Measurements from ENCODE around the gene NUTF2.

NUTF2 gene

DNA sequence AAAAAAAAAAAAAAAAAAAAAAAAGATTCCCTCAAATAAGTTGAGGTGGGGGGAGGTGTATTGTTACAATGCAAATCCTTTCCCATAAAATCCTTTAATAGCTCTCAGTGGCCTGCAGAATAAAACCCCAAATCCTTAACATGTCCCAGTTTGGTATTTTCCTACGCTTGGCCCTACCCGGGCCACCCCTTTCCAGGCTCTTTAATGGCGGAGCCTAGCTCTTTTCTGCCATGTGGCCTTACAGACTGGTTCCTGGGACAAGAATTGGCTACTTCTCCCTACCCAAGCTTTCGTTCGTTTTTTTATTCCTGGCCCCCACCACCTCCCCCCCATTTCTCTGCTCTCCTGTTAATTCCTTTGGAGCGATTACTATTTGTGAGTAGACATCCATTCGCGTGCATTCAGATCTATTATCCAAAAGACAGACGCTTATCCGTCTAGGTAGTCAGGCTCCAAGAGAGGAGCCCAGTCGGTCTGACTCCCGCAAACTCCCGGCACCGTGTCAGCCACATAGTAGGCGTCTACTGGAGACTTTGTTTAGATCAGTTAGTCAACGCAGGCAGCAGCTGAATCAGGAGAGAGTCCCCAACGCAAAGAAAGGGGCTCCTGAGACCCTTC, 5.4 kb upstream of the NUTF2 start:
- peaks cover 32% of the 10 kb centered on the region for H3K4me1 ChIP-seq (ENCODE audit: insufficient read depth, low read length)
- no peaks in the 10 kb centered on the region for H3K27me3 ChIP-seq (ENCODE audit: insufficient read depth, low read length)
- peak overlapping the region; percentile 90; the same call in 1 of the 2 replicates for H3K4me3 ChIP-seq (ENCODE audit: low read length)
- no peaks in the 10 kb centered on the region for H3K9me3 ChIP-seq (ENCODE audit: insufficient read depth, low read depth, low read length)
- peak overlapping the region; percentile 87; the same call in 1 of the 2 replicates for H3K9ac ChIP-seq (ENCODE audit: low read depth, low read length)
- no peaks in the 10 kb centered on the region for H3K36me3 ChIP-seq (ENCODE audit: insufficient read depth, low read depth, low read length)
- H3K27ac ChIP-seq (ENCODE audit: low read length): no peak overlapping the region

DNA sequence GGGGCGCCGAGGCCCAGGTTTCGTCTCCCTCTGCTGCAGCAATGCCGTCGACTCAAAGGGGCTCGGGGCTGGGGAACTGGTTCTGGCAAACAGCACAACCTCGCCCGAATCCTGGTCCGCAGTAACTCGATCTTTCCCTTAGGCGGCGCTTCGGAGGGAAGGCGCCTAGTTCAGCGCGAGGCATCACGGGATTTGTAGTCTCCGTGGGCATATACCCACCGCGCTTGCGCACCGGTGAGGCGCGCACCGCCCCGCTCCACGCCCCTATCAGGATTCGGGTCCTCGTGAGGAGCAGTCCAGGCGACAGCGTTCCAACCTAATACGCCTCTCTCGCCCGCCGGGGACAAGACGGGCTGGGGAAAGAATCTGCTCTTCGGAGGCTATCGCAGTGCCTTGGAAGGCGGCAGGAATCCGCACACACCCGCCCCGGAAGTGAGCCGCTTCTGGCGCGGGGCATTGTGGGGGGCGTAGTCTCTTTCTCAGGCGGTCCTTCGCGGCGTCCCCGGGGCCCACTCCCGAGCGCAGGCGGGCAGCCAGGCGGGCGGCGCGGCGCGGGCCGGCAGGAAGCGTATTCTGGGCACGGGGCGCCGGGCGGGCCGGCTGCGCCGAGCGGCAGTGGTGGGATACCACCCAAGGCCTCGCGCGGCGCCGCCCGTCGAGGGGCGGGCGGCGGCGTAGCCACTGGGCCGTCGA, 4.8 kb upstream of the NUTF2 start, which contains the start of gene THAP11:
THAP11 (plus strand) TSS at position 505 of the 693 bp plus-strand sequence. CDS start 235 bp downstream, outside the sequence.
- Histone ChIP-seq H3K9me3 (ENCODE audit: insufficient read depth, low read depth, low read length) (no peaks in the 10 kb centered on the region), H3K36me3 (ENCODE audit: insufficient read depth, low read depth, low read length) (no peaks in the 10 kb centered on the region), H3K4me3 (ENCODE audit: low read length) (peak within 1 kb of the TSS; percentile 90), H3K27ac (ENCODE audit: low read length) (peak within 1 kb of the TSS; percentile 73), H3K9ac (ENCODE audit: low read depth, low read length) (peak within 1 kb of the TSS; percentile 87), H3K4me1 (ENCODE audit: insufficient read depth, low read length) (peaks cover 32% of the 10 kb centered on the region), H3K27me3 (ENCODE audit: insufficient read depth, low read length) (no peaks in the 10 kb centered on the region)

DNA sequence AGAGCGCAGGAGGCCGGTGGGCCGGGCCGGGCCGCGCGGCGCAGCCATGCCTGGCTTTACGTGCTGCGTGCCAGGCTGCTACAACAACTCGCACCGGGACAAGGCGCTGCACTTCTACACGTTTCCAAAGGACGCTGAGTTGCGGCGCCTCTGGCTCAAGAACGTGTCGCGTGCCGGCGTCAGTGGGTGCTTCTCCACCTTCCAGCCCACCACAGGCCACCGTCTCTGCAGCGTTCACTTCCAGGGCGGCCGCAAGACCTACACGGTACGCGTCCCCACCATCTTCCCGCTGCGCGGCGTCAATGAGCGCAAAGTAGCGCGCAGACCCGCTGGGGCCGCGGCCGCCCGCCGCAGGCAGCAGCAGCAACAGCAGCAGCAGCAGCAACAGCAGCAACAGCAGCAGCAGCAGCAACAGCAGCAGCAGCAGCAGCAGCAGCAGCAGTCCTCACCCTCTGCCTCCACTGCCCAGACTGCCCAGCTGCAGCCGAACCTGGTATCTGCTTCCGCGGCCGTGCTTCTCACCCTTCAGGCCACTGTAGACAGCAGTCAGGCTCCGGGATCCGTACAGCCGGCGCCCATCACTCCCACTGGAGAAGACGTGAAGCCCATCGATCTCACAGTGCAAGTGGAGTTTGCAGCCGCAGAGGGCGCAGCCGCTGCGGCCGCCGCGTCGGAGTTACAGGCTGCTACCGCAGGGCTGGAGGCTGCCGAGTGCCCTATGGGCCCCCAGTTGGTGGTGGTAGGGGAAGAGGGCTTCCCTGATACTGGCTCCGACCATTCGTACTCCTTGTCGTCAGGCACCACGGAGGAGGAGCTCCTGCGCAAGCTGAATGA, 4.0 kb upstream of the NUTF2 start:
- Histone ChIP-seq H3K36me3 (ENCODE audit: insufficient read depth, low read depth, low read length) (no peaks in the 10 kb centered on the region), H3K4me1 (ENCODE audit: insufficient read depth, low read length) (peaks cover 33% of the 10 kb centered on the region), H3K9ac (ENCODE audit: low read depth, low read length) (peak overlapping the region; percentile 87; the same call in 1 of the 2 replicates), H3K4me3 (ENCODE audit: low read length) (peak overlapping the region; percentile 90), H3K9me3 (ENCODE audit: insufficient read depth, low read depth, low read length) (no peaks in the 10 kb centered on the region), H3K27me3 (ENCODE audit: insufficient read depth, low read length) (no peaks in the 10 kb centered on the region), H3K27ac (ENCODE audit: low read length) (no peak overlapping the region)

DNA sequence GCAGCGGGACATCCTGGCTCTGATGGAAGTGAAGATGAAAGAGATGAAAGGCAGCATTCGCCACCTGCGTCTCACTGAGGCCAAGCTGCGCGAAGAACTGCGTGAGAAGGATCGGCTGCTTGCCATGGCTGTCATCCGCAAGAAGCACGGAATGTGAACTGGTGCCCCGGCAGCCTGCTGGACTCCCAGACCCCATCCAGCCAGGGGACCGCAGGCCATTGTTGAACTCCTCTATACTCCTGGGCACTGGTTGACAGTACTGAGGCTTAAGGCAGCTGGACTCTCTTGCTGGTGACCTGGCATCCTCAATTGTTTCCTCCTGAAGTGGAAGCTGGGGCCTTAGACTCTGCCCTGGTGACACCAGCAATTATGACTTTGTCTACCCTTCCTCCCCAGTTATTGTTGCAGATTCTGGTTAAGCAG, 3.4 kb upstream of the NUTF2 start:
- H3K27me3 ChIP-seq (ENCODE audit: insufficient read depth, low read length): no peaks in the 10 kb centered on the region
- H3K27ac ChIP-seq (ENCODE audit: low read length): no peak overlapping the region
- H3K36me3 ChIP-seq (ENCODE audit: insufficient read depth, low read depth, low read length): no peaks in the 10 kb centered on the region
- peak overlapping the region; percentile 87; the same call in 1 of the 2 replicates for H3K9ac ChIP-seq (ENCODE audit: low read depth, low read length)
- peaks cover 38% of the 10 kb centered on the region for H3K4me1 ChIP-seq (ENCODE audit: insufficient read depth, low read length)
- H3K4me3 ChIP-seq (ENCODE audit: low read length): peak overlapping the region; percentile 90
- H3K9me3 ChIP-seq (ENCODE audit: insufficient read depth, low read depth, low read length): no peaks in the 10 kb centered on the region

DNA sequence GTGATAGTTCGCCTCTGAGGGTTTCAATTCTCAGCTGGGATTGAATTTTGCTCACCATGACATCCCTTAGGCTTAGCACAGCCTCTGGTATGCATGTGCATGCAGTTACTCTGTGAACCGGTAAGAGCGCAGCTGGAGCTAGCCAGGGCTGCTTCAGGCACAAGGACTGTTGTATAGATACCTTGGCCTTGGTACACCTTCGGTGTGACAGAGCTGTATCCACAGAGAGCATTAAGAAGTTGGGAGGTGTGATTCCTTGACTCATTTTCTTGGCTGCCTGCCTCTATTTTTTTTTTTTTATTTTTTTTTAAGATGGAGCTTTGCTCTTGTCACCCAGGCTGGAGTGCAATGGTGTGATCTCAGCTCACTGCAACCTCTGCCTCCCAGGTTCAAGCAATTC, 2.2 kb upstream of the NUTF2 start:
- Histone ChIP-seq H3K27me3 (ENCODE audit: insufficient read depth, low read length) (no peaks in the 10 kb centered on the region), H3K36me3 (ENCODE audit: insufficient read depth, low read depth, low read length) (peaks cover 6% of the 10 kb centered on the region), H3K27ac (ENCODE audit: low read length) (no peak overlapping the region), H3K9ac (ENCODE audit: low read depth, low read length) (no peak overlapping the region), H3K4me1 (ENCODE audit: insufficient read depth, low read length) (peaks cover 40% of the 10 kb centered on the region), H3K9me3 (ENCODE audit: insufficient read depth, low read depth, low read length) (no peaks in the 10 kb centered on the region), H3K4me3 (ENCODE audit: low read length) (peak overlapping the region; percentile 90)

DNA sequence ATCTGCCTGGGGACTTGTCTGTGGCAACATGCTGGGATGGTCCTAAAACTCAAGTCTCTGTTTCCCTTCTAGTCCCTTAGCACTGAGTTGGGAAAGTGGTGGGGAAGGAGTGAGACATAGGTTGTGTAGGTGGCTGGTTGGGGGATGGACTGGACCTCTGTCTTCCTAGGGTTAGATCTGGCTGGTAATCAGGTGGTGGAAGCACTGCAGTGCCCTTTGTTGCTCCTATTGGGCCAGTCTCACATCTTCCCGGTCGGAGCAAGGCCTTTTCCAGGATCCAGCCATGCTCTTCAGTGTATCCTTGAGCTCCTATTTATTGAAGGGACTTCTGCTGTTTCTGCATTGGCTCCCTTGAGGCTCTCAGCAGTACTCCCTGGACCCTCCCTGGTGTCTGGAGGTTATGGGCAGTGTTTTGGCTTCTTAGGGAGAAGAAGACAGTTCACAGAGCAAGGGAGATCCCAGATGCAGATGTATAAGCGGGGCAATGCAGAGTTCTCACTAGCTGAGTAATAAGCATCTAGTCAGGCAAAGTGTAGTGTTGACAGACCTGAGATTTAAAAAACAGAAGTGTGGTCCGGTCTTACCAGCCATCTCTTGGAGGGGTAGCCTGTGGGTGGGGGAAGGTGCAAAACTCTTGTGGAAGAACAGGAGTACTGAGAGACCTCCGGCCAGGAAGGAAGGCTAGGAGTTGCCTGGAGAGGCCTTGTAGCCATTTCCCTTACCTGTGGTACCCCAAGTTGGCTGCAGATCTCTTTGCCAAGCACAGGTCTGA, 1.3 kb upstream of the NUTF2 start:
- Histone ChIP-seq H3K27me3 (ENCODE audit: insufficient read depth, low read length) (no peaks in the 10 kb centered on the region), H3K9me3 (ENCODE audit: insufficient read depth, low read depth, low read length) (no peaks in the 10 kb centered on the region), H3K4me3 (ENCODE audit: low read length) (peak overlapping the region; percentile 97), H3K36me3 (ENCODE audit: insufficient read depth, low read depth, low read length) (peaks cover 8% of the 10 kb centered on the region), H3K27ac (ENCODE audit: low read length) (peak overlapping the region; percentile 96), H3K4me1 (ENCODE audit: insufficient read depth, low read length) (peaks cover 40% of the 10 kb centered on the region), H3K9ac (ENCODE audit: low read depth, low read length) (peak overlapping the region; percentile 95)

DNA sequence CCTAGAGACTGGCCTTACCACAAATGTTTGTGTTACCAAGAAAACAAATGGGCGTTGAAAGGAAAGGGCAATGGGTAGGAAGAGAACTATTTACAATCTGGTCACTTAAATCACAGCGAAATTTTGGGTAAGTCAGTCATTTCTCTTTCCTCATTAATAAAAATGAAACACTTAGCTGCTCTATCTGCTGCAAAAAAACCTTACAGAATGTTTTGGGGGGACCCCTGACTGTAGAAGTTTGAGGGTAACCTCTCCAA, 742 bp upstream of the NUTF2 start:
- Histone ChIP-seq H3K4me3 (ENCODE audit: low read length) (peak overlapping the region; percentile 97), H3K36me3 (ENCODE audit: insufficient read depth, low read depth, low read length) (peaks cover 10% of the 10 kb centered on the region), H3K9ac (ENCODE audit: low read depth, low read length) (peak overlapping the region; percentile 95), H3K9me3 (ENCODE audit: insufficient read depth, low read depth, low read length) (no peaks in the 10 kb centered on the region), H3K27me3 (ENCODE audit: insufficient read depth, low read length) (no peaks in the 10 kb centered on the region), H3K27ac (ENCODE audit: low read length) (peak overlapping the region; percentile 96), H3K4me1 (ENCODE audit: insufficient read depth, low read length) (peaks cover 40% of the 10 kb centered on the region)

DNA sequence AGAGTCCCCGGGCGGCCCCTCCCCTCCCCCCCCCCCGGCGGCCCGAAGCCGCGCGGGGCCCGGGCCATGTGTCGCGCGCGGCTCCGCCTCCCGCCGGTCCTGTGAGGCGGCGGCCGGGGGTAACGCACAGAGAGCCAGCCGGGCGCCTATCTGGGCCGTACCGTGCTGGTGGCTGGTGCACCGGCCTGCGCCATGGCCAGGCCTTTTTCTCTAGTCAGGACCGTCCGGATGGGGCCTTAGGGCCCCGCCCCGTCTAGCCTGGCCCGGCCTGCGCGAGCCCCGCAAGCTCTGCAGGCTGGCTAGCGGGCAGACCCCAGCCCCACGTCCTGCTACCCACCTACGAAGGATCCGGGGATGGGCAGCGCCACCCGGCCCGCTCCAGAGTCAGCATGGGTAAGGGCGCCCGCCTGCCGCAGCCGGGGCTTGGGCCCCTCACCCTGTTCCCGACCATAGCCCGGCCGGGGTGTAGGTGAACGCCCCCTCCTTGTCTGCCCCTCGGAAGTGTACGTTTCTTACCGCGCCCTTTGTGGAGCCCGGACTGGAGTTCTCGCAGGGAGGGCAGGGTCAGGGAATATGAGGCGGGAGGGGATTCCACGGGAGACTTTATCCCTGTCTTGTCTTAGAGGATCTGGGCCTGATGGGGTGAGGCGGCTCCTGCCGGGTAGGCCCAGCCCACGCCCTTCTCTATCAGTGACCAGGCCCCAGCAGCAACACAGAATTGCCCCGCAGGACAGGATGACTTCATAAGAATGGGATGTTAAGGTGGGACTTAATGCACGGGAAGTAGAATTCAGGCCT, 530 bp downstream of the NUTF2 start, which contains the start of gene CENPT:
CENPT (minus strand) TSS at position 630 of the 798 bp plus-strand sequence. CDS start 13,834 bp downstream, outside the sequence.
- H3K9me3 ChIP-seq (ENCODE audit: insufficient read depth, low read depth, low read length): no peaks in the 10 kb centered on the region
- H3K4me1 ChIP-seq (ENCODE audit: insufficient read depth, low read length): peaks cover 35% of the 10 kb centered on the region
- H3K36me3 ChIP-seq (ENCODE audit: insufficient read depth, low read depth, low read length): peaks cover 10% of the 10 kb centered on the region

DNA sequence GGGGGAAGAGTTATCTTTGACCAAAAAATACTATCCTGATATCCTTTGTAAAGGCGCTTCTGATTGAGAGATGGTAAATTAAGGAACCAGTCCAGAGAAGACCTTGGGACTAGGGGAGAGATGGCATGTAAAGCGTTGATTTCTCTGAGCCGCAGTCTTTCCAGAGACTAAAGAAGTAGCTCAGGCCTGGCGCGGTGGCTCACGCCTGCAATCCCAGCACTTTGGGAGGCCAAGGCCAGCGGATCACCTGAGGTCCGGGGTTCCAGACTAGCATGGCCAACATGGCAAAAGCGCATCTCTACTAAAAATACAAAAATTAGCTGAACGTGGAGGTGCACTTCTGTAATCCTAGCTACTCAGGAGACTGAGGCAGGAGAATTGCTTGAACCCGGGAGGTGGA, 1.4 kb downstream of the NUTF2 start:
- Histone ChIP-seq H3K27ac (ENCODE audit: low read length) (no peak overlapping the region), H3K4me3 (ENCODE audit: low read length) (peak overlapping the region; percentile 97), H3K4me1 (ENCODE audit: insufficient read depth, low read length) (peaks cover 34% of the 10 kb centered on the region), H3K36me3 (ENCODE audit: insufficient read depth, low read depth, low read length) (peaks cover 10% of the 10 kb centered on the region), H3K27me3 (ENCODE audit: insufficient read depth, low read length) (no peaks in the 10 kb centered on the region), H3K9me3 (ENCODE audit: insufficient read depth, low read depth, low read length) (no peaks in the 10 kb centered on the region), H3K9ac (ENCODE audit: low read depth, low read length) (peak overlapping the region; percentile 95; the same call in 1 of the 2 replicates)

More for the DNA sequence above, 530 bp downstream of the NUTF2 start, which contains the start of gene CENPT:
- peak within 1 kb of the TSS; percentile 97 for H3K4me3 ChIP-seq (ENCODE audit: low read length)
- peak within 1 kb of the TSS; percentile 95 for H3K9ac ChIP-seq (ENCODE audit: low read depth, low read length)
- peak within 1 kb of the TSS; percentile 96 for H3K27ac ChIP-seq (ENCODE audit: low read length)
- no peaks in the 10 kb centered on the region for H3K27me3 ChIP-seq (ENCODE audit: insufficient read depth, low read length)

DNA sequence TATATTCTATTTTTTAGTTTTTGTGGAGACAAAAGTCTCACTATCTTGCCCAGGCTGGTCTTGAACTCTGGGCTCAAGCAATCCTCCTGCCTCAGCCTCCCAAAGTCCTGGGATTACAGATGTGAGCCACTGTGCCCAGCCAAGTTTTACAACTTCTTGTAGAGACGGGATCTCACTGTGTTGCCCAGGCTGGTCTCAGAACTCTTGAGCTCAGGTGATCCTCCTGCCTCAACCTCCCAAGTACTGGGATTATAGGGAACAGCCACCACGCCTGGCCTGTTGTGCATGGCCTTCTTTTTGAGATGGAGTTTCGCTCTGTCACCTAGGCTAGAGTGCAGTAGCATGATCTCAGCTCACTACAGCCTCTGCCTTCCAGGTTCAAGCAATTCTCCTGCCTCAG, 6.9 kb downstream of the NUTF2 start:
- H3K27me3 ChIP-seq (ENCODE audit: insufficient read depth, low read length): no peaks in the 10 kb centered on the region
- H3K9ac ChIP-seq (ENCODE audit: low read depth, low read length): no peak overlapping the region
- H3K27ac ChIP-seq (ENCODE audit: low read length): no peak overlapping the region
- H3K9me3 ChIP-seq (ENCODE audit: insufficient read depth, low read depth, low read length): no peaks in the 10 kb centered on the region
- H3K4me1 ChIP-seq (ENCODE audit: insufficient read depth, low read length): peaks cover 19% of the 10 kb centered on the region
- H3K4me3 ChIP-seq (ENCODE audit: low read length): no peak overlapping the region
- peaks cover 14% of the 10 kb centered on the region for H3K36me3 ChIP-seq (ENCODE audit: insufficient read depth, low read depth, low read length)
